ENCODE measurements around the gene FRMD4A.

DNA sequence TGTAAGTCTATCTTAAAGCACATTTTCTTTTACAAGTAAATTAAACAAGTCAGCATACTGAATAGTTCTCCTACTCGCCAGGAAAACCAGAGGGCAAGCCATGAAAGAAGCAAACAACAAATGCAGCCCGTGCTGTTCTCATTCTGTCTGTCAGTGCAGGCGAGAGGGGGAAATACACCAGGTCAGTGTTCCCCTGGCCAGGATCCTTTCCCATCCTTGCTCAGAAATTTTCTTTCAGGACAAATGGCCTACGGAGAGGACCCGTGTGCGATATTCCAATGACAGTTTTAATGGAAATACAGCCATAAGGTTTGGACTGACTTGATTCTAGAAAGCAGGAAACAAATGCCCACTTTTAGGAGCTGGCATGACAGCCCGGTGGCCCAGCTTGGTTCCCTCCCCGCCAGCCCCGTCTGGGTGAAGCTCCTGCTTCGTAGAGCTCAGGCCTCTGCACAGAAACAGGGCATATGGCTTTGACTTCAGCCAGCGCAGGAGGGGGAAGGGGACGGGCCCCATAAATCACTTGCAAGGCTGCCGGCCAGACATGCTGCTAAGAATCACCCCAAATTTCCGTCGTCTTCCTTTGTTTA is 67.8 kb downstream of the FRMD4A start:
- TF ChIP-seq, protein P1, sequence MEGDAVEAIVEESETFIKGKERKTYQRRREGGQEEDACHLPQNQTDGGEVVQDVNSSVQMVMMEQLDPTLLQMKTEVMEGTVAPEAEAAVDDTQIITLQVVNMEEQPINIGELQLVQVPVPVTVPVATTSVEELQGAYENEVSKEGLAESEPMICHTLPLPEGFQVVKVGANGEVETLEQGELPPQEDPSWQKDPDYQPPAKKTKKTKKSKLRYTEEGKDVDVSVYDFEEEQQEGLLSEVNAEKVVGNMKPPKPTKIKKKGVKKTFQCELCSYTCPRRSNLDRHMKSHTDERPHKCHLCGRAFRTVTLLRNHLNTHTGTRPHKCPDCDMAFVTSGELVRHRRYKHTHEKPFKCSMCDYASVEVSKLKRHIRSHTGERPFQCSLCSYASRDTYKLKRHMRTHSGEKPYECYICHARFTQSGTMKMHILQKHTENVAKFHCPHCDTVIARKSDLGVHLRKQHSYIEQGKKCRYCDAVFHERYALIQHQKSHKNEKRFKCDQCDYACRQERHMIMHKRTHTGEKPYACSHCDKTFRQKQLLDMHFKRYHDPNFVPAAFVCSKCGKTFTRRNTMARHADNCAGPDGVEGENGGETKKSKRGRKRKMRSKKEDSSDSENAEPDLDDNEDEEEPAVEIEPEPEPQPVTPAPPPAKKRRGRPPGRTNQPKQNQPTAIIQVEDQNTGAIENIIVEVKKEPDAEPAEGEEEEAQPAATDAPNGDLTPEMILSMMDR (conservative IDR thresholded peaks at IDR 0.05; ENCODE audit: low read depth, low read length) = no peak
- TF ChIP-seq POLR2A (IDR thresholded peaks at IDR 0.05; ENCODE audit: low read depth, low read length) = no peak
- no peak for TF ChIP-seq RCOR1 (IDR thresholded peaks at IDR 0.05; ENCODE audit: insufficient replicate concordance, low read length)
- TF ChIP-seq, protein P2, sequence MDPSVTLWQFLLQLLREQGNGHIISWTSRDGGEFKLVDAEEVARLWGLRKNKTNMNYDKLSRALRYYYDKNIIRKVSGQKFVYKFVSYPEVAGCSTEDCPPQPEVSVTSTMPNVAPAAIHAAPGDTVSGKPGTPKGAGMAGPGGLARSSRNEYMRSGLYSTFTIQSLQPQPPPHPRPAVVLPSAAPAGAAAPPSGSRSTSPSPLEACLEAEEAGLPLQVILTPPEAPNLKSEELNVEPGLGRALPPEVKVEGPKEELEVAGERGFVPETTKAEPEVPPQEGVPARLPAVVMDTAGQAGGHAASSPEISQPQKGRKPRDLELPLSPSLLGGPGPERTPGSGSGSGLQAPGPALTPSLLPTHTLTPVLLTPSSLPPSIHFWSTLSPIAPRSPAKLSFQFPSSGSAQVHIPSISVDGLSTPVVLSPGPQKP (IDR thresholded peaks at IDR 0.05; ENCODE audit: borderline replicate concordance, low read depth, low read length) = no peak
- TF ChIP-seq SMC3 (IDR thresholded peaks at IDR 0.05; ENCODE audit: low read depth, low read length) = no peak
- TF ChIP-seq FOS (IDR thresholded peaks at IDR 0.05; ENCODE audit: low read depth, low read length) = no peak
- TF ChIP-seq RAD21 (IDR thresholded peaks at IDR 0.05; ENCODE audit: low read length) = no peak
- TF ChIP-seq, protein P3, sequence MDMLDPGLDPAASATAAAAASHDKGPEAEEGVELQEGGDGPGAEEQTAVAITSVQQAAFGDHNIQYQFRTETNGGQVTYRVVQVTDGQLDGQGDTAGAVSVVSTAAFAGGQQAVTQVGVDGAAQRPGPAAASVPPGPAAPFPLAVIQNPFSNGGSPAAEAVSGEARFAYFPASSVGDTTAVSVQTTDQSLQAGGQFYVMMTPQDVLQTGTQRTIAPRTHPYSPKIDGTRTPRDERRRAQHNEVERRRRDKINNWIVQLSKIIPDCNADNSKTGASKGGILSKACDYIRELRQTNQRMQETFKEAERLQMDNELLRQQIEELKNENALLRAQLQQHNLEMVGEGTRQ (IDR thresholded peaks at IDR 0.05; ENCODE audit: low read depth, low read length) = no peak
- no peak for TF ChIP-seq MXI1 (IDR thresholded peaks at IDR 0.05; ENCODE audit: borderline replicate concordance, low read depth, low read length)
- no peak for TF ChIP-seq MAFK (IDR thresholded peaks at IDR 0.05; ENCODE audit: low read depth, low read length)
- TF ChIP-seq MAZ (IDR thresholded peaks at IDR 0.05; ENCODE audit: borderline replicate concordance, low read depth, low read length) = no peak
- TF ChIP-seq CEBPB (IDR thresholded peaks at IDR 0.05; ENCODE audit: low read depth, low read length) = no peak
- TF ChIP-seq BHLHE40 (IDR thresholded peaks at IDR 0.05; ENCODE audit: low read depth, low read length) = no peak

Data from IMR-90 (cell line).